ENCODE data around the gene ATP6V1E1.
"Not testable (repeated sequence)": the region's sequence is repeated elsewhere in the genome, so short reads cannot be mapped to it uniquely, and the experiment has no call there.

The ATP6V1E1 gene

DNA sequence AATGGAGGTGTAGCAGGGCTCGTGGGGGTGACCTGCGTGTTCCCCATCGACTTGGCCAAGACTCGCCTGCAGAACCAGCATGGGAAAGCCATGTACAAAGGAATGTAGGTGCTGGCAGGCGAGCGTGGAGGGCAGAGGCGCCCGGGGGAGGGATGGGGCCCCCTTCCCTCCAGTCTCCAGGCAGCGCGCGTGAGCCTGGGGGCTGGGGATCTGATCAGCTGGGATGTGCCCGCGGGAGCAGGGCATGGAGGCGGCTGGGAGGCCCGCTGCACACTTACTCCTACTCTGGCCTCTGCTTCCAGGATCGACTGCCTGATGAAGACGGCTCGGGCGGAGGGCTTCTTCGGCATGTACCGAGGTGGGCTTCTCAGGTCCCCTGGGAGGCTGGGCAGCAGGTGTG lies 47.5 kb downstream of the ATP6V1E1 start:
- DNase-seq (ENCODE audit: low spot score), result no peak

DNA sequence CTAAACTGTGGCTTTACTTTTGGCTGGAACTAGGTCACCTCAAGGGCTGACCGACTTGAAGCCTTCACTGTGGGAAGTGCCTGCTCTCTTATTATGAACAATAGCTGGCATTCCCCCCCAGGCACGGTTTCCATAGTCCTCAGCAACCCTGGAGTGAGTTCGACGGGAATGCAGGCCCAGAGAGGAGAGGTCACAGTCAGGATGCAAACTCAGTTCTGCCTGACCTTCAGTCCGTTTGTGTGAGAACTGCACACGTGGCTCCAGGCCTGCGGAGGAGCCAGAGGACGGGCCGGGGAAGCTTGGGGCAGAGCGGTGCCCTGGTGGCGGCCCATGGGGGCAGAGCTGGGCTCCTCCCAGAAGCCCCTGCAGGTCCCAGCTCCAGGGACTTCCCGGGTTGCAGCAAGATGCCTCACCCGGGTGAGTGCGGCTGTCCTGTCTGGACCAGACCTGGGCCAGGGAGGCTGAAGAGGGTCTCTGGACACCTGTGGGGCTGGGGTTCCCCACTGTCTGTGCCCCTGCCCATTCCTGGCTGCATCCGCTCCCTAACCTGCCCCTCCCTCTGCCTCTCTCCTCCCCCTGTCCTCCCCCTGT lies 48.0 kb downstream of the ATP6V1E1 start:
- DNase-seq (ENCODE audit: low spot score), result no peak

DNA sequence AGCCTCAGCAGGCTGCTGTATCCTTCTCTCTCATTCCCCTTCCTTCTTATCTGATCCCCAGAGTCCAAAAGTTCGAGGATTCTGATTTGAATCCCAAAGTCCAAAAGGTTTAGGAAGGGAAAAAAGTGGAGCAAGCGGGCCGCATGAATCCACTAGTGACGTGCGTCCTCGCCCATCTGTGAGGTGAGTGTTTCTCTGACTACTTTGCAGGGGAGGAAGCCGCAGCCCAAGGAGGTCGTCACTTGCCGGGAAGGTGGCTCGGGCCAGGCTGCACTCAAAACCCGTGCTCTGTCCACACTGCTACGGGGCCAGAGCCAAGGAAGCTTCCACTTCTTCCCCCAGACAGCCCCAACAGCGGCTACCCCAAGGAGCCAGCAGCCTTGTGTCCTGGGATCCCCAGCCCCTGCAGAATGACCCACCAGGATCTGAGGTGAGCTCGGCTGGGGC lies 49.0 kb downstream of the ATP6V1E1 start:
- DNase-seq (ENCODE audit: low spot score), result no peak

DNA sequence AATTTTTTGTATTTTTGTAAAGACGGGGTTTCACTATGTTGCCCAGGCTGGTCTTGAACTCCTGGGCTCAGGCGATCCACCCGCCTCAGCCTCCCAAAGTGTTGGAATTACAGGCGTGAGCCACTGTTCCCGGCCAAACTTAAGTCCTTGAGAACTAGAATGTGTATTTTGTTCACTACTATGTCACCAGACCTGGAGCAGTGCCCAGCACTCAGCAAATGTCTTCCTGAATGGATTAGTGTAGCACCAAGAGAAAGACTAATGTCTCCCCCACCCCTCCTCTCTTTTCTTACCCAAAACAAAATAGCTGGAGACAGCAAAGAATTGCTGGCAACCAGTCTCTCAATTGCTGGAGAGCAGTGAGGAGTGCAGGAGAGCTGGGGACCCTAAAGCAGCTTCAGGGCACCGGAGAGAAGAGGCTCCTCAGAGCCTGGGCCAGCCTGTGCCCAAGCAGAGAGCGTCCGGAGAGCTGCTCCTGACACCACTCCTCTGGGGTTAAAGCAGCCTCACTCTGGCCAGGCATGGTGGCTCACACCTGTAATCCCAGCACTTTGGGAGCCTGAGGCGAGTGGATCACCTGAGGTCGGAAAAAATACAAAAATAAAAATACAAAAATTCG lies 50.3 kb downstream of the ATP6V1E1 start:
- peak; percentile 29 for DNase-seq (ENCODE audit: low spot score)

DNA sequence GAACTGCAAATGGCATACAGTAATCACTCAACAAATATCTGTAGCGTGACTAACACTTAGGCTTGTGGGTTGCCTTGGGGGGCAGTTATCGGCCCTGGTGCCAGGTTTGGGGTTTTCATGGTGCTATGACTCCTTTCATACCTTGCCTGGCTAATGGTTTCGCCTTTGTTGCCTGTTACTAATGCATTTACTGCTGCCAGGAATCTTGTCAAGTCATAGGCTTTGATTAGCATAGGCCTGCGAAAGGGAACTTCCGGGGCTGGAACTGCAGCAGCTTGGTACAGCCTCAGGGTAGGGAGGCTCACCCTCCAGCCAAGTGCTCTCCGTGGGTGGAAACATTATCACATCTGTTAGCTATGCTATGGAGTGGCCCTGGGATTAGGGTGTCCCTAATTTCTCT lies 52.1 kb downstream of the ATP6V1E1 start:
- DNase-seq (ENCODE audit: low spot score), result peak; percentile 47

DNA sequence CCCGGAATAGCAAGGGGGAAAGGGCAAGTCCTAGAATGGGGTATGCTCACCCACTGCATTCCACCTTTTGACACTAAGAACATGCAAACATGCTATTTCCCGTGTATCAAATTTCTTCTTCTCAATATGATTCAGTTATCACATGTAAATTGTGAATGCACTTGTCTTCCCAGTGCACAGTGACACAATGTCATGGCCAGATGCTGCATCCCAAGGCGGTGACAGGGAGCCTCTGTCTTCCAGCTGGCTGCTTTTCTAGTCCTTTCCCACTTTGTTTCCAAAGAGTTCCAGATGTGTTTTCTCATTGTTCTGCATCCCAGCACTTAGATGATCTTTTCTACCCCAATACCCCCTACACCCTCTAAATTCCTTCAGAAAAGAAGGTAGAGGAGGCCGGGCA lies 52.9 kb downstream of the ATP6V1E1 start:
- DNase-seq (ENCODE audit: low spot score), result no peak

DNA sequence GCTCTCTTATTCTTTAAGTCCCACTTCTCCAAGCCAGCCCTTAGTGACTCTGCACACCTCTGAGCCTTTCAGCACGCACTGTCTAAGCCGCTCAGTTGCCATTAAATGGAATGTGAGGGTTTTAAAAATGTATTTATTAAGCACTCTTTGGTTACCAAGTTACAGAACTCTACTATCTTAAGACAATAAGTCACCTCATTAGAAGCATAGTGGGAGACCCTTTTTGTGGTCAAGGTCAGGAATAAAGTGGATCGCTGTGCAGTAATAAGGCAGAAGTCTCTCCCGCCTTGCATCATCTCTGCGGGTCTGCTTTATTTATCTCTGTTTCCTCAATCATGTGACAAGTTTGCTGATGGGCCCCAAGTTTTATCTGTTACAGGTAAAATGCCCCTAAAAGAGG lies 53.4 kb downstream of the ATP6V1E1 start:
- DNase-seq (ENCODE audit: low spot score), result no peak

GRCh38 chr22:17570851-17571631 lies 57.5 kb downstream of the ATP6V1E1 start:
- peak; percentile 83 for DNase-seq (ENCODE audit: low spot score)

DNA sequence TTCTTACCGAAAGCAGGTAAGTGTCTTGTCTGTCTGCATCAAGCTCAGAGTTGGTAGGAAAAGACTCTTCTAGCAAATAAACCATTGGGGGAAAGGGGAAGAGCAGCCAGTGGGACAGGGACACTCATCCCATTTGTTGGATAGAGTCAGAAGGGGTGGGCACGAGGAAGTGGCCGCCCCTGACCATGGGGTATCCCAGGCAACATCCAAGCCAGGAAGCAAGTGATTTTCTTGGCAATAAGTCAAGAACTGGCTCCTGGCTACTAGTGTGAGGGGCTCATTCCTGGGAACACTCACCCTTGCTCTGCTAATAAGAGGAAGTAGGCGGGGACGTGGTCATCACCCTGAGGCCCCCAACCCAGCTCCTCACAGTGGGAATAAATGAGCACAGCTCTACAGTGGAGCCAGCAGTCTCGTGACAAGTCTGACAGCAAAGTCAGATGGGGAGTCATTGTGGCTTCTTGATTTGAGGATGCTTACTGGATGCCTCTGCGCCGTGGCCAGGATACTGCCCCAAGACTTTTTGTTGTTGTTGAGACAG lies 58.5 kb downstream of the ATP6V1E1 start:
- DNase-seq (ENCODE audit: low spot score), result peak; percentile 24

GRCh38 chr22:17566776-17567175 lies 61.8 kb downstream of the ATP6V1E1 start:
- no peak for DNase-seq (ENCODE audit: low spot score)

DNA sequence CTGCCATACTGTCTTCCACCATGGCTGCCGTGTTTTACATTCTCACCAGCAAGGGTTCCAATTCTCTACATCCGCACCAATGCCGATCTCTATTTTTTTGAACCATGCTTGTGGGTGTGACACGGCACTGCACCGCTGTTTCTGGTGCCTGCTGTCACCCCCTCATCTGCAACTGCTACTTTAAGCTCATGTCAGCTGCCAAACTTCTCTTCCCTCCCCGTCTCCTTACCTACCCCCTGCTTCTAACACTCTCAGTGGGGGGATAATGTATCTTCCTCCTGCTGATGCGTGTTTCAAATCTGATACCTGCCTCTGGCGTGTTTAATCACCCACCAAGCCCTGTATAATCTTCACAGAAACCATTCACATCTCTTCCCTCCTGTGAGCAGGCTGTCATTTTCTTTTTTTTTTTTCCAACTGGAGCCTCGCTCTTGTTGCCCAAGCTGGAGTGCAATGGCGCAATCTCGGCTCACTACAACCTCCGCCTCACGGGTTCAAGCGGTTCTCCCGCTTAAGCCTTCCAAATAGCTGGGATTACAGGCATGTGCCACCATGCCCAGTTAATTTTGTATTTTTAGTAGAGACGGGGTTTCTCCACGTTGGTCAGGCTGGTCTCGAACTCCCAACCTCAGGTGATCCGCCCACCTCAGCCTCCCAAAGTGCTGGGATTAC lies 62.4 kb downstream of the ATP6V1E1 start:
- not testable (repeated sequence) for DNase-seq (ENCODE audit: low spot score)

DNA sequence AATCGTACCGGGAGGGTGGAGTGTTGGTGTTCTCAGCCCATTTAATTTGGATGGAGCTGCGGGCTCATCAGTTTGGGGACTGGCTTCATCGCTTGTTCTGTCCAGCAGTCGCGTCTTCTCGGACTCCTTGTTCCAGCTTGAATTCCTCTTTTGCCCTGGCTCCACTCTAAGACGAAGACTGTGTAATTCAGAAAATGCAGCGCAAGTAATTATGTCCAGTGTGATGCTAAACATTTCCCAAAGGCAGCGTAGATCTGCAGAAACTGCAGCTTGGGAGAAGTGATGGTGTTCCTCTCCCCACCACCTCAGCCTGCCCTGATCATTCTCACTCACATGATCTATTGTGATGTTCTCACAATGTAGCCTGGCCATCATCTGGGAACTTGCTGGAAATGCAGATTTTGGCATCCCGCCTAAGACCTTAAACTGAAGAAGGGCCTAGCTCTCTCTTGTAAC lies 64.6 kb downstream of the ATP6V1E1 start:
- DNase-seq (ENCODE audit: low spot score), result peak; percentile 47

DNA sequence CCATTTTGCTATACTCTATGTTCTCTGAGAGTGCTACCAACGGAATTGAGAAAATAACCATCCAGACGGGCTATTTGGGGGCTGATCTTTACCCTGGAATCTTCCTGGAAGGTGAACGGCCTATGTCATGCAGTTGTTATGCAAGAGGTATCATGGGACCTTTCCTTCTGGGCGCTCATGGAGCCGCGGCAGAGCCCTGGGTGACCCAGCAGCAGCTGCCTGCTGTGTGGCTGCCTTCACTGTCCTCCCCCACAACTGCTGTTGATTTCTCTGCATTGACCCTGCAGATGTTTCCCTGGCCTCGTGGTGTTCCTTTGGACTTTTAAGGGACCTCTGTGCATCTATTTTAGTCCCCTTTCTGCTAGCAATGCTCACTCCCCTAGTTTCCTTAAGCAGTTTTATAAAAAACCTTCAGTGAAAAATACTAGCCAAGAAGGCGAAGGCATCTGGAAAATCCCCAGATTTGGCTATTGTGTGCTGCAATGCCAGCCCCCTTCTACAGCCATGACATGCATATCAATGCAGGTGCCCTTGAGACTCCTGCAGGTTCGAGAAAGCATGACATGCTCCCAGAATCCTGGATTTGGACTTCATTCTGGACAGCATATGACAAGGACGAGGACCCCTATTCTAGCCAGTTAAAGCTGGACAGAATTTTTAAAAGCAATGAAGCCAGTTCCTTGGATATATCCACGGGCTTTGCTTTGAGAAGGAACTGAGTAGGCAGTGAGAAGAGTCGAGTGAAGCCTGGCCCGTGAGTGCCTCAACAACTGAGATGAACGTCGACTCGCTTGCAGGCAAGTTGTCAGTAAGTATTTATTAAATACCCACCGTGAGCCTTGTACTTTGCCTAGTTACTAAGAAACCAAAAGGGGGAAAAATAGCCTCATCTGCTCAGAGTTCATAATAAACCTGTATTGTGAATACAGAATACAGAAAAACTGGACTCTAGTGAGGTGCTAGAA lies 65.4 kb downstream of the ATP6V1E1 start, which contains the start of gene SLC25A18:
SLC25A18 (plus strand) TSS at position 593 of the 965 bp plus-strand sequence. CDS start 16,447 bp downstream, outside the sequence.
- DNase-seq (ENCODE audit: low spot score), result peak; percentile 28

GRCh38 chr22:17559188-17559587 lies 69.4 kb downstream of the ATP6V1E1 start:
- DNase-seq (ENCODE audit: low spot score), result no peak

- DNase-seq (ENCODE audit: low spot score), result no peak
Measured at GRCh38 chr22:17554814-17555213, 73.7 kb downstream of the ATP6V1E1 start.

DNA sequence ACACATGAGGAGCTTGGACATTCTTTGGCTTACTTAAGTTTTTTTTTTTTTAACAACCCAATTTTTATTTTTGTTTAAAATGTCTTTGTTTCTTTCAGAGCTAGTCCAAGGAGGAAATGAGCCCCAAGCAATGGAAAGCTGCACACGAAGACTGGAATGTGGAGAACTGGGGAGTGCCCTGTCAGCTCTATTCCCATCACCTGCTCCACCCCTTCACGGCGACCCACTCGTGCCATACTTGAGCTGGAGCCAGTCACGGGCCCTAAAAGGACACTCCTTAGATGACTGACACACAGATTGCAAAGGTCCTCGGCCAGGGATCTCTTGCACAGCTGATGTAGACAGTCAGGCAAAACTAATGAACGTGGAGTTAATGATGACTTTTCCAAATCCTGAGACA lies 75.8 kb downstream of the ATP6V1E1 start:
- no peak for DNase-seq (ENCODE audit: low spot score)

- DNase-seq (ENCODE audit: low spot score), result no peak
Measured at GRCh38 chr22:17549655-17550054, 78.9 kb downstream of the ATP6V1E1 start.

DNA sequence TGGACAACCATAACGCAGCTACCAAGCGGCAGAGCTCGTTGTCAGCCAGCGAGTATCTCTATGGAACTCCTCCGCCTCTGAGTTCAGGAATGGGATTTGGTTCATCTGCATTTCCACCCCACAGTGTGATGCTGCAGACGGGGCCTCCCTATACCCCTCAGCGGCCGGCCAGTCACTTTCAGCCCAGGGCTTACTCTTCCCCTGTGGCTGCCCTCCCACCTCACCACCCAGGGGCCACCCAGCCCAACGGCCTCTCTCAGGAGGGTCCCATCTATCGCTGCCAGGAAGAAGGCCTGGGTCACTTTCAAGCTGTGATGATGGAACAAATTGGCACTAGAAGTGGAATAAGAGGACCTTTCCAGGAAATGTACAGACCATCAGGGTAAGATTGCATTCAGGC lies 79.4 kb downstream of the ATP6V1E1 start:
- DNase-seq (ENCODE audit: low spot score), result no peak

GRCh38 chr22:17548756-17549035 lies 79.9 kb downstream of the ATP6V1E1 start:
- DNase-seq (ENCODE audit: low spot score), result no peak

DNA sequence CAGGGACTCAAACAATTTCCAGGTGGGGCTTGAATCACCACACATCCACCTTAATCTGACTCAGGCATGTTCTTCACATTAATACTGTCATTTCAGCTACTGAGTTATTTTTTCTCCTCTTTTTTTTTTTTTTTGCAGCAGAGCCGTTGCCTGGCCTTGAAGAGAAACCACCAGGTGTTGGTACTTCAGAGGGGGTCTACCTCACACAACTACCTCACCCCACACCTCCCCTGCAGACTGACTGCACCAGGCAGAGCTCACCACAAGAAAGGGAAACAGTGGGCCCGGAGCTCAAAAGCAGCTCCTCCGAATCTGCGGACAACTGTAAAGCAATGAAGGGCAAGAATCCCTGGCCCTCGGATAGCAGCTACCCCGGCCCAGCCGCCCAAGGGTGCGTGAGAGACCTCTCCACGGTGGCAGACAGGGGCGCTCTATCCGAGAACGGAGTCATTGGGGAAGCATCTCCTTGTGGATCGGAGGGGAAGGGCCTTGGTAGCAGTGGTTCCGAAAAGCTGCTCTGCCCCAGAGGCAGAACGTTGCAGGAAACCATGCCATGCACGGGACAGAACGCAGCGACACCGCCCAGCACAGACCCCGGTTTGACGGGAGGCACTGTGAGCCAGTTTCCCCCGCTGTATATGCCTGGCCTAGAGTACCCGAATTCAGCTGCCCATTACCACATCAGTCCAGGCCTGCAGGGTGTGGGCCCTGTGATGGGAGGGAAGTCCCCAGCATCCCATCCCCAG lies 80.4 kb downstream of the ATP6V1E1 start:
- DNase-seq (ENCODE audit: low spot score), result no peak
